Measurements from ENCODE around the gene CD28.

DNA sequence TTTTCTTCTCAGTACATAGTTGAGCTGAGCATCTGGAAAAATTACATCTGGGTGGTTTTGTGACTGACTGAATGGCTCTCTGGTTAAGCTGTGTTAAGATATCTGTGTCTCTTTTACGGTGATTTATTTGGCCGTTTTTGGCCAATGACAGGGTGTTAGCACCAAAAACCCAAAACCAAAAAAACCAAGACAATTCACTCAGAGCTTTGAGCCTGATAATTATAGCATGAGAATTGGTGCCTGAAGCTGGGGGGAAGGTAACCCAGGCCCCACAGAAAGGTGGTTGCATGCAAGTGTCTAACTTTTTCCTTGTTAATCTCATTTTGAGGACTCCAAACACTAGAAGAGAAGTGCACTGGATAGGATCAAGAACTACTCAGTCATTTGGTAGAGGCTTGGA is 4.5 kb downstream of the CD28 start:
- TF ChIP-seq EZH2 (IDR thresholded peaks at IDR 0.05; ENCODE audit: insufficient read depth, poor library complexity, severe bottlenecking), result no peak
- TF ChIP-seq EZH2phosphoT487 (IDR thresholded peaks at IDR 0.05; ENCODE audit: insufficient read depth, low read depth), result no peak

Data from GM23248 (cell line).